WERI-Rb-1 (cell line): Measurements from ENCODE around the gene VRK3.
"Not testable (repeated sequence)": the region's sequence is repeated elsewhere in the genome, so short reads cannot be mapped to it uniquely, and the experiment has no call there.

Experiments used
- DNase-seq: peaks from one replicate; pipeline ENCODE4 v3.0.0-alpha.2; 2020
- H3K27ac ChIP-seq: fragments of 250-450 bp; sonication (Bioruptor Pico); 2 replicates; pipeline ENCODE4 v1.5.1; 2020; ENCODE audit warnings: mild to moderate bottlenecking, moderate library complexity
- H3K27me3 ChIP-seq: fragments of 250-450 bp; sonication (Bioruptor Pico); 2 replicates; pipeline ENCODE4 v1.5.1; 2021; ENCODE audit warnings: mild to moderate bottlenecking, low read depth, moderate library complexity; ENCODE audit not compliant: insufficient read depth, severe bottlenecking
- H3K36me3 ChIP-seq: fragments of 250-450 bp; sonication (Bioruptor Pico); 2 replicates; pipeline ENCODE4 v1.5.1; 2020; ENCODE audit warnings: mild to moderate bottlenecking, moderate library complexity
- H3K4me3 ChIP-seq: 2 replicates; pipeline ENCODE4 v1.5.1; 2011; ENCODE audit warnings: low read depth, mild to moderate bottlenecking, control low read depth, low read length
- H3K9me3 ChIP-seq: fragments of 250-450 bp; sonication (Bioruptor Pico); 2 replicates; pipeline ENCODE4 v1.5.1; 2021; ENCODE audit warnings: mild to moderate bottlenecking, moderate library complexity; ENCODE audit not compliant: severe bottlenecking
- CTCF ChIP-seq: IDR thresholded peaks from 2 replicates; pipeline ENCODE4 v1.5.1; 2011; ENCODE audit warnings: low read depth, mild to moderate bottlenecking, control low read depth, inconsistent platforms, low read length

Gene VRK3

GRCh38 chr19:50025022-50025793 is at the start of gene VRK3:
Gene VRK3, minus strand, starts transcription at chr19:50025372. Its CDS starts 9,210 bp downstream, at chr19:50016162.
- DNase-seq: peak; percentile 99
- TF ChIP-seq CTCF: no peak
- Histone ChIP-seq H3K9me3 (no peaks in the 10 kb centered on the region), H3K4me3 (peak within 1 kb of the TSS; percentile 79), H3K27me3 (no peaks in the 10 kb centered on the region), H3K27ac (peak within 1 kb of the TSS; percentile 75), H3K36me3 (peaks cover 19% of the 10 kb centered on the region)

- not testable (repeated sequence) for H3K36me3 ChIP-seq, H3K4me3 ChIP-seq, H3K9me3 ChIP-seq, DNase-seq, H3K27ac ChIP-seq
- peaks cover 82% of the 10 kb centered on the region for H3K27me3 ChIP-seq
These were observed 43.2 kb upstream of the VRK3 start for GRCh38 chr19:50068382-50068781.

GRCh38 chr19:50067575-50067974 is 42.4 kb upstream of the VRK3 start:
- Histone ChIP-seq H3K9me3 (no peaks in the 10 kb centered on the region), H3K27me3 (peaks cover 85% of the 10 kb centered on the region), H3K4me3 (no peak overlapping the region), H3K36me3 (no peaks in the 10 kb centered on the region), H3K27ac (no peak overlapping the region)
- DNase-seq: no peak
- no peak for TF ChIP-seq CTCF

- Histone ChIP-seq H3K27ac (no peak overlapping the region), H3K9me3 (no peaks in the 10 kb centered on the region), H3K4me3 (no peak overlapping the region), H3K27me3 (peaks cover 83% of the 10 kb centered on the region), H3K36me3 (no peaks in the 10 kb centered on the region)
- TF ChIP-seq CTCF: no peak
- no peak for DNase-seq
These were observed 40.8 kb upstream of the VRK3 start for GRCh38 chr19:50065938-50066337.

GRCh38 chr19:50061650-50062049 is 36.5 kb upstream of the VRK3 start:
- no peak for TF ChIP-seq CTCF
- H3K27ac ChIP-seq: no peak overlapping the region
- H3K9me3 ChIP-seq: peaks cover 25% of the 10 kb centered on the region
- no peak overlapping the region for H3K4me3 ChIP-seq
- H3K27me3 ChIP-seq: peaks cover 49% of the 10 kb centered on the region
- DNase-seq: no peak
- no peaks in the 10 kb centered on the region for H3K36me3 ChIP-seq

GRCh38 chr19:50060107-50060506 is 34.9 kb upstream of the VRK3 start:
- no peak for DNase-seq
- no peak overlapping the region for H3K4me3 ChIP-seq
- peaks cover 46% of the 10 kb centered on the region for H3K27me3 ChIP-seq
- no peaks in the 10 kb centered on the region for H3K36me3 ChIP-seq
- H3K9me3 ChIP-seq: peaks cover 25% of the 10 kb centered on the region
- no peak for TF ChIP-seq CTCF
- H3K27ac ChIP-seq: no peak overlapping the region
